ENCODE results near the gene LRCH1. TPM values are rescaled to one million over a fixed set of nuclear protein-coding genes. Genes with fewer than 3 reads are reported as not detected.
A peak's percentile ranks its signal among the peaks of the same experiment; 100 is the strongest.

The LRCH1 gene
- total and polyA plus RNA-seq, 2 of the 13 experiments (the other 11 are each of a cell fraction or from before 2014, with no cell fraction given) = 4.1 to 12.6 TPM

- TF ChIP-seq ZNF652 (CRISPR knock-in tag; IDR thresholded peaks at IDR 0.05; ENCODE audit: borderline replicate concordance, low read depth) (peak; percentile 32; the same call in 1 of the 2 replicates), ZNF703 (CRISPR knock-in tag; IDR thresholded peaks at IDR 0.05; ENCODE audit: borderline replicate concordance) (no peak), ZSCAN22 (CRISPR knock-in tag; IDR thresholded peaks at IDR 0.05) (no peak; the same call in 1 of the 2 replicates), ZEB1 (IDR thresholded peaks at IDR 0.05; ENCODE audit: insufficient replicate concordance, low read depth) (no peak), ARNT2 (CRISPR knock-in tag; IDR thresholded peaks at IDR 0.05; ENCODE audit: low read depth) (peak; percentile 84), ZMYM3 (CRISPR knock-in tag; IDR thresholded peaks at IDR 0.05) (peak; percentile 56; the same call in 1 of the 2 replicates), CEBPG (CRISPR knock-in tag; IDR thresholded peaks at IDR 0.05) (no peak), ZNF83 (CRISPR knock-in tag; IDR thresholded peaks at IDR 0.05; ENCODE audit: borderline replicate concordance) (no peak), ZNF232 (CRISPR knock-in tag; IDR thresholded peaks at IDR 0.05; ENCODE audit: borderline replicate concordance) (peak; percentile 10), FOXP4 (CRISPR knock-in tag; IDR thresholded peaks at IDR 0.05) (peak; percentile 37), PHB2 (IDR thresholded peaks at IDR 0.05; ENCODE audit: partially characterized antibody) (no peak), ZNF136 (CRISPR knock-in tag; IDR thresholded peaks at IDR 0.05; ENCODE audit: low read depth) (0 out of 2 replicates have a peak, but pooled peaks have one; percentile 20), ZNF468 (CRISPR knock-in tag; IDR thresholded peaks at IDR 0.05) (no peak), EZH2 (conservative IDR thresholded peaks at IDR 0.05; ENCODE audit: low read depth, low read length) (no peak), ZNF562 (CRISPR knock-in tag; IDR thresholded peaks at IDR 0.05; ENCODE audit: borderline replicate concordance) (no peak), SNAPC2 (CRISPR knock-in tag; IDR thresholded peaks at IDR 0.05) (no peak), ZNF737 (CRISPR knock-in tag; IDR thresholded peaks at IDR 0.05; ENCODE audit: borderline replicate concordance) (no peak), RELA (CRISPR knock-in tag; IDR thresholded peaks at IDR 0.05) (no peak), KLF16 (CRISPR knock-in tag; IDR thresholded peaks at IDR 0.05) (peak in 1 of 2 experiments; percentile 90; a peak in 2 of 4 replicates), JDP2 (CRISPR knock-in tag; IDR thresholded peaks at IDR 0.05; ENCODE audit: borderline replicate concordance) (no peak; the same call in 1 of the 2 replicates), EED (CRISPR knock-in tag; IDR thresholded peaks at IDR 0.05) (no peak), STAG1 (CRISPR knock-in tag; IDR thresholded peaks at IDR 0.05) (no peak)
- TF ChIP-seq, protein P1, sequence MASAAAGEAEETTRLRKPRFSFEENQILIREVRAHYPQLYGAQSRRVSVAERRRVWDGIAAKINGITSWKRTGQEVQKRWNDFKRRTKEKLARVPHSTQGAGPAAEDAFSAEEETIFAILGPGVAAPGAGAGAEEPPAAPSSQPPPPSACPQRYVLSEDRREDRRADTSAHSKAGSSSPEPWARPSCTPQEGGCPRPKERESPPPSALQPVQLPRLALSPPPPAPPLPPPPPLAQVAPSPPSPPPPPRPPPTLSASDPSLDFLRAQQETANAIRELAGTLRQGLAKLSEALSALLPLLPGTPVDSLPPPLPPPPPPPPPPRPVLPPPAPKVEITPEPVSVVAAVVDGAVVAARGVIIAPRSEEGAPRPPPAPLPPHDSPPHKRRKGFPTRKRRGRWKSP (CRISPR knock-in tag; IDR thresholded peaks at IDR 0.05) = peak; percentile 9; the same call in 1 of the 2 replicates
- TF ChIP-seq, protein P2, sequence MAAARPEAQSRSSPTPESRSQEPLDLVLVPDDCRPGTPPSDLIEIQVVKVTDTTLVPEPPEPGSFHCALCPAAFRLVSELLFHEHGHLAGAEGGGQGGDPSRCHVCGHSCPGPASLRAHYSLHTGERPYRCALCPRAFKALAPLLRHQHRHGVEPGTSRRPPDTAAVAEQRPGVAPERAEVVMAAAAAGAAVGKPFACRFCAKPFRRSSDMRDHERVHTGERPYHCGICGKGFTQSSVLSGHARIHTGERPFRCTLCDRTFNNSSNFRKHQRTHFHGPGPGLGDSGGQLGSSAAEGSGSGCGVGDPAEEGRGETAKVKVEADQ (CRISPR knock-in tag; IDR thresholded peaks at IDR 0.05; ENCODE audit: borderline replicate concordance) = 0 out of 2 replicates have a peak, but pooled peaks have one; percentile 38
Measured at GRCh38 chr13:46796515-46797474, 243.8 kb downstream of the LRCH1 start, which contains the start of gene ESD (continued).

All from HepG2 (cell line).